H9 (cell line): ENCODE measurements around the gene IPO11. TPM values are rescaled to one million over a fixed set of nuclear protein-coding genes. Genes with fewer than 3 reads are reported as not detected.

Experiments used
- DNase-seq: peaks from one replicate; pipeline ENCODE4 v3.0.0-alpha.2; 2017
- H2AFZ ChIP-seq: one replicate; pipeline ENCODE4 v1.6.1; 2013; ENCODE audit warnings: mild to moderate bottlenecking, low read length, control low read depth, moderate library complexity
- H2AK5ac ChIP-seq: 2 replicates; pipeline ENCODE4 v1.6.1; 2013; ENCODE audit warnings: low read length, control low read depth, mixed read lengths; ENCODE audit not compliant: insufficient read length
- H2BK120ac ChIP-seq: one replicate; pipeline ENCODE4 v1.6.1; 2013; ENCODE audit warnings: low read depth, mild to moderate bottlenecking, low read length, control low read depth, inconsistent platforms; ENCODE audit not compliant: poor library complexity, severe bottlenecking
- H2BK12ac ChIP-seq: 2 replicates; pipeline ENCODE4 v1.6.1; 2013; ENCODE audit warnings: low read length, control low read depth, mixed read lengths, low read depth; ENCODE audit not compliant: insufficient read length
- H2BK15ac ChIP-seq: 2 replicates; pipeline ENCODE4 v1.6.1; 2013; ENCODE audit warnings: low read depth, low read length, control low read depth
- H2BK20ac ChIP-seq: one replicate; pipeline ENCODE4 v1.6.1; 2013; ENCODE audit warnings: low read depth, mild to moderate bottlenecking, low read length, control low read depth, inconsistent platforms; ENCODE audit not compliant: poor library complexity, severe bottlenecking
- H2BK5ac ChIP-seq: 2 replicates; pipeline ENCODE4 v1.6.1; 2013; ENCODE audit warnings: low read length, control low read depth, mixed read lengths; ENCODE audit not compliant: insufficient read length
- H3K14ac ChIP-seq: 2 replicates; pipeline ENCODE4 v1.6.1; 2013; ENCODE audit warnings: low read length, control low read depth; ENCODE audit not compliant: insufficient read depth
- H3K18ac ChIP-seq: 2 replicates; pipeline ENCODE4 v1.6.1; 2013; ENCODE audit warnings: low read depth, mild to moderate bottlenecking, mixed read lengths, low read length, control low read depth; ENCODE audit not compliant: insufficient read length
- H3K23ac ChIP-seq: 2 replicates; pipeline ENCODE4 v1.6.1; 2013; ENCODE audit warnings: low read length, control low read depth, mixed read lengths, low read depth; ENCODE audit not compliant: insufficient read length
- H3K23me2 ChIP-seq: 2 replicates; pipeline ENCODE4 v1.6.1; 2013; ENCODE audit warnings: low read depth, mild to moderate bottlenecking, mixed read lengths, low read length, control low read depth; ENCODE audit not compliant: insufficient read length, poor library complexity, severe bottlenecking
- H3K27ac ChIP-seq: 2 replicates; pipeline ENCODE4 v1.5.1; 2013; ENCODE audit warnings: low read length, control low read depth, mixed read lengths, low read depth; ENCODE audit not compliant: insufficient read length
- H3K27me3 ChIP-seq: 2 replicates; pipeline ENCODE4 v1.6.1; 2013; ENCODE audit warnings: low read length, control low read depth, inconsistent platforms; ENCODE audit not compliant: insufficient read depth
- H3K4ac ChIP-seq: 2 replicates; pipeline ENCODE4 v1.6.1; 2013; ENCODE audit warnings: low read depth, mild to moderate bottlenecking, control low read depth, inconsistent platforms, low read length, moderate library complexity
- H3K4me1 ChIP-seq: 2 replicates; pipeline ENCODE4 v1.6.1; 2013; ENCODE audit warnings: low read length, control low read depth, inconsistent platforms; ENCODE audit not compliant: insufficient read depth
- H3K4me2 ChIP-seq: 2 replicates; pipeline ENCODE4 v1.6.1; 2013; ENCODE audit warnings: low read length, control low read depth, mixed read lengths; ENCODE audit not compliant: insufficient read length, insufficient read depth
- H3K56ac ChIP-seq: 2 replicates; pipeline ENCODE4 v1.6.1; 2013; ENCODE audit warnings: low read depth, mild to moderate bottlenecking, mixed read lengths, low read length, control low read depth; ENCODE audit not compliant: insufficient read length
- H3K79me1 ChIP-seq: 2 replicates; pipeline ENCODE4 v1.6.1; 2013; ENCODE audit warnings: low read depth, mild to moderate bottlenecking, moderate library complexity, low read length, control low read depth, inconsistent platforms; ENCODE audit not compliant: insufficient read depth, poor library complexity, severe bottlenecking
- H3K79me2 ChIP-seq: 2 replicates; pipeline ENCODE4 v1.6.1; 2013; ENCODE audit warnings: low read length, control low read depth, inconsistent platforms; ENCODE audit not compliant: insufficient read depth
- H3K9ac ChIP-seq: 2 replicates; pipeline ENCODE4 v1.6.1; 2013; ENCODE audit warnings: low read length, control low read depth, mixed read lengths; ENCODE audit not compliant: insufficient read length; ENCODE audit errors: extremely low read depth
- H3K9me3 ChIP-seq: one replicate; pipeline ENCODE4 v1.6.1; 2013; ENCODE audit warnings: low read depth, low read length, inconsistent platforms; ENCODE audit not compliant: control insufficient read depth
- H3T11ph ChIP-seq: one replicate; pipeline ENCODE4 v1.6.1; 2013; ENCODE audit warnings: mild to moderate bottlenecking, low read length, control low read depth, inconsistent platforms
- H4K20me1 ChIP-seq: one replicate; pipeline ENCODE4 v1.6.1; 2013; ENCODE audit not compliant: control insufficient read depth, insufficient read length, insufficient read depth
- H4K5ac ChIP-seq: 2 replicates; pipeline ENCODE4 v1.6.1; 2013; ENCODE audit warnings: low read depth, mild to moderate bottlenecking, mixed read lengths, low read length, control low read depth; ENCODE audit not compliant: insufficient read length
- H4K8ac ChIP-seq: replicated peaks from 2 replicates; pipeline ENCODE4 v1.6.1; 2013; ENCODE audit warnings: low read length, control low read depth, mixed read lengths, low read depth; ENCODE audit not compliant: insufficient read length
- H4K91ac ChIP-seq: 2 replicates; pipeline ENCODE4 v1.6.1; 2013; ENCODE audit warnings: low read depth, mild to moderate bottlenecking, moderate library complexity, mixed read lengths, low read length, control low read depth; ENCODE audit not compliant: insufficient read length
- H3K27ac Mint-ChIP-seq, 3 experiments: 2 replicates in 2 of 3; 3 replicates in 1 of 3; pipeline ENCODE4 v1.8.0; 2020 to 2021; ENCODE audit warnings: mixed read lengths in 3 of 3, mild to moderate bottlenecking in 1 of 3, moderate library complexity in 1 of 3
- H3K27me3 Mint-ChIP-seq: 2 replicates; pipeline ENCODE4 v1.8.0; 2021; ENCODE audit warnings: low read depth, mild to moderate bottlenecking, moderate library complexity, mixed read lengths
- H3K36me3 Mint-ChIP-seq, 3 experiments: 2 replicates in 2 of 3; 3 replicates in 1 of 3; pipeline ENCODE4 v1.8.0; 2020 to 2021; ENCODE audit warnings: low read depth in 3 of 3, mixed read lengths in 3 of 3; ENCODE audit not compliant: insufficient read depth in 1 of 3
- H3K4me1 Mint-ChIP-seq, 2 experiments: 2 replicates each; pipeline ENCODE4 v1.8.0; 2020; ENCODE audit warnings: mixed read lengths in 2 of 2
- H3K4me3 Mint-ChIP-seq, 2 experiments: 2 replicates in 1 of 2; 3 replicates in 1 of 2; pipeline ENCODE4 v1.8.0; 2020 to 2021; ENCODE audit warnings: mild to moderate bottlenecking in 2 of 2, mixed read lengths in 2 of 2, moderate library complexity in 1 of 2
- H3K9me3 Mint-ChIP-seq, 2 experiments: 2 replicates in 1 of 2; 3 replicates in 1 of 2; pipeline ENCODE4 v1.8.0; 2020; ENCODE audit warnings: mild to moderate bottlenecking in 2 of 2, mixed read lengths in 2 of 2, moderate library complexity in 1 of 2
- CTCF ChIP-seq: fragments of 200-600 bp; sonication (generic); conservative IDR thresholded peaks from 3 replicates; pipeline ENCODE4 v1.8.0; 2021; ENCODE audit warnings: antibody characterized with exemption, mild to moderate bottlenecking
- WGBS: extraction: QIAGEN DNeasy Blood & Tissue Kit; methylation state at CpG from one replicate; pipeline ENCODE4 v1.1.7; 2013; ENCODE audit warnings: missing lambda C conversion rate, low lambda C conversion rate, mixed read lengths; ENCODE audit not compliant: insufficient read length; ENCODE audit errors: extremely low coverage; 5-methylcytosine and 5-hydroxymethylcytosine counted together
- total RNA-seq: library from RNA; stranded (reverse); gene quantifications from 2 replicates; pipeline ENCODE4 v1.2.1, GENCODE V29; 2021

Gene IPO11
- total RNA-seq, 1 experiment from 2014 or later, result 63.0 TPM

- TF ChIP-seq CTCF, result no peak
- Mint-ChIP-seq H3K27ac (peak overlapping the region in 2 of 3 experiments; percentile 12 to 62; a peak in 2 of 7 replicates), H3K27me3 (no peaks in the 10 kb centered on the region), H3K4me1 (peaks cover 17 to 21% of the 10 kb centered on the region in 2 experiments), H3K9me3 (no peaks in the 10 kb centered on the region), H3K4me3 (no peak overlapping the region), H3K36me3 (peaks cover 6 to 28% (median 16%) of the 10 kb centered on the region in 3 experiments)
- no peak overlapping the region for H3K27ac ChIP-seq
- no CpG with 5 or more reads among the region's 8 CpGs for WGBS
- no peak overlapping the region for H2AK5ac ChIP-seq
- H3K56ac ChIP-seq, result no peak overlapping the region
- no peak overlapping the region for H4K5ac ChIP-seq
- H4K8ac ChIP-seq, result no peak overlapping the region
- peaks cover 8% of the 10 kb centered on the region; the same call in 1 of the 2 replicates for H3K4me1 ChIP-seq
- H2BK5ac ChIP-seq, result no peak overlapping the region
- H2BK20ac ChIP-seq, result no peak overlapping the region
- H3K4ac ChIP-seq, result no peak overlapping the region
- no peak overlapping the region for H2AFZ ChIP-seq
- no peak overlapping the region for H3K9ac ChIP-seq
- H3K4me2 ChIP-seq, result no peak overlapping the region
- H2BK12ac ChIP-seq, result no peak overlapping the region
- H3K27me3 ChIP-seq, result no peaks in the 10 kb centered on the region
- H3K79me2 ChIP-seq, result no peaks in the 10 kb centered on the region; the same call in 1 of the 2 replicates
- no peak overlapping the region for H3K23ac ChIP-seq
- DNase-seq, result no peak
- no peaks in the 10 kb centered on the region for H4K20me1 ChIP-seq
- no peak overlapping the region for H3T11ph ChIP-seq
- no peaks in the 10 kb centered on the region for H3K9me3 ChIP-seq
- no peaks in the 10 kb centered on the region for H3K79me1 ChIP-seq
- no peak overlapping the region for H3K18ac ChIP-seq
- no peak overlapping the region for H3K14ac ChIP-seq
- H4K91ac ChIP-seq, result no peak overlapping the region
- H2BK15ac ChIP-seq, result no peak overlapping the region
- H2BK120ac ChIP-seq, result no peak overlapping the region
- H3K23me2 ChIP-seq, result no peaks in the 10 kb centered on the region
These were observed 180.0 kb downstream of the IPO11 start for GRCh38 chr5:62592558-62592957.
